Measurements from ENCODE around the gene GHRL. TPM values are rescaled to one million over a fixed set of nuclear protein-coding genes. Genes with fewer than 3 reads are reported as not detected.
A peak's percentile ranks its signal among the peaks of the same experiment; 100 is the strongest.

The GHRL gene
- total RNA-seq, 1 donor = under 0.01 TPM

DNA sequence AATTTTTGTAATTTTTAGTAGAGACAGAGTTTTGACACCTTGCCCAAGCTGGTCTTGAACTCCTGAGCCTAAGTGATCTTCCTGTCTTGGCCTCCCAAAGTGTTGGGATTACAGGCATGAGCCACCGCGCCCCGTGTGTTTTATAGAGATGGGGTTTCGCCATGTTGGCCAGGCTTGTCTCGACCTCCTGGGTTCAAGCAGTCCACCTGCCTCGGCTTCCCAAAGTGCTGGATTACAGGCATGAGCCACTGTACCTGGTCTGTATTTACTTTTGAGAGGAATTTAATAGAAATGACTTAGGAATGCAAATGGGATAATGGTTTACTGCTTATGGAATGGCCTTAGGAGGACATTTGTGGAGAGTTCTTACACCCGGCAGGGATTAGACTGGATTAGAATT is 33.7 kb downstream of the GHRL start:
- Histone ChIP-seq H3K4me3 (ENCODE audit: insufficient read depth, low read length) (no peak overlapping the region), H2AFZ (ENCODE audit: low read length) (no peak overlapping the region), H3K4me1 (ENCODE audit: insufficient read depth, low read length) (peaks cover 2% of the 10 kb centered on the region), H3K9me3 (ENCODE audit: low read depth, low read length) (no peaks in the 10 kb centered on the region), H3K27ac (ENCODE audit: low read depth, low read length) (no peak overlapping the region), H4K20me1 (ENCODE audit: insufficient read depth, low read length) (peaks cover 19% of the 10 kb centered on the region), H3K36me3 (ENCODE audit: insufficient read depth, low read length) (peaks cover 21% of the 10 kb centered on the region), H3K27me3 (ENCODE audit: insufficient read depth, low read length) (no peaks in the 10 kb centered on the region), H3K79me2 (ENCODE audit: insufficient read depth, low read length) (peaks cover 77% of the 10 kb centered on the region), H3K4me2 (ENCODE audit: insufficient read depth, low read length) (no peak overlapping the region)
- TF ChIP-seq, protein P1, sequence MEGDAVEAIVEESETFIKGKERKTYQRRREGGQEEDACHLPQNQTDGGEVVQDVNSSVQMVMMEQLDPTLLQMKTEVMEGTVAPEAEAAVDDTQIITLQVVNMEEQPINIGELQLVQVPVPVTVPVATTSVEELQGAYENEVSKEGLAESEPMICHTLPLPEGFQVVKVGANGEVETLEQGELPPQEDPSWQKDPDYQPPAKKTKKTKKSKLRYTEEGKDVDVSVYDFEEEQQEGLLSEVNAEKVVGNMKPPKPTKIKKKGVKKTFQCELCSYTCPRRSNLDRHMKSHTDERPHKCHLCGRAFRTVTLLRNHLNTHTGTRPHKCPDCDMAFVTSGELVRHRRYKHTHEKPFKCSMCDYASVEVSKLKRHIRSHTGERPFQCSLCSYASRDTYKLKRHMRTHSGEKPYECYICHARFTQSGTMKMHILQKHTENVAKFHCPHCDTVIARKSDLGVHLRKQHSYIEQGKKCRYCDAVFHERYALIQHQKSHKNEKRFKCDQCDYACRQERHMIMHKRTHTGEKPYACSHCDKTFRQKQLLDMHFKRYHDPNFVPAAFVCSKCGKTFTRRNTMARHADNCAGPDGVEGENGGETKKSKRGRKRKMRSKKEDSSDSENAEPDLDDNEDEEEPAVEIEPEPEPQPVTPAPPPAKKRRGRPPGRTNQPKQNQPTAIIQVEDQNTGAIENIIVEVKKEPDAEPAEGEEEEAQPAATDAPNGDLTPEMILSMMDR (IDR thresholded peaks at IDR 0.05; ENCODE audit: extremely low read depth, low read depth, low read length) = no peak
- DNase-seq (ENCODE audit: insufficient read length, low spot score, missing footprints) = no peak

DNA sequence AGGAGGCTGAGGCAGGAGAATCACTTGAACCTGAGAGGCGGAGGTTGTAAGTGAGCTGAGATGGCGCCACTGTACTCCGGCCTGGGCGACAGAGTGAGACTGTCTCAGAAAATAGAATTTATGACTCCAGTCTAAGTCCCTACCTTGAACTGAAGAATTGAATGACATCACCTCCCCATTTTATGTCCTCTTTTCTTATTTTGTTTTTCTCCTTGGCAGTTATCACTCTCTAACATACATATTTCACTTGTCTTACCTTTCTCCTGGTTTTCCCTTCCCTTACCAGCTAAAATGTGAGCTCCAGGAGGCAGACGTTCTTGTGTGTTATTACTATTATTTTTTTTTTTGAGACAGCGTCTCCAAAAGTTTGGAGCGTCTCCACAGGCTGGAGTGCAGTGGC is 36.9 kb downstream of the GHRL start:
- Histone ChIP-seq H3K36me3 (ENCODE audit: insufficient read depth, low read length) (peaks cover 24% of the 10 kb centered on the region), H3K79me2 (ENCODE audit: insufficient read depth, low read length) (peaks cover 79% of the 10 kb centered on the region), H3K4me2 (ENCODE audit: insufficient read depth, low read length) (no peak overlapping the region), H4K20me1 (ENCODE audit: insufficient read depth, low read length) (peaks cover 33% of the 10 kb centered on the region), H3K4me1 (ENCODE audit: insufficient read depth, low read length) (no peaks in the 10 kb centered on the region), H3K4me3 (ENCODE audit: insufficient read depth, low read length) (no peak overlapping the region), H3K9me3 (ENCODE audit: low read depth, low read length) (no peaks in the 10 kb centered on the region), H2AFZ (ENCODE audit: low read length) (no peak overlapping the region), H3K27me3 (ENCODE audit: insufficient read depth, low read length) (no peaks in the 10 kb centered on the region), H3K27ac (ENCODE audit: low read depth, low read length) (no peak overlapping the region)
- no peak for DNase-seq (ENCODE audit: insufficient read length, low spot score, missing footprints)
- TF ChIP-seq, protein P1 (IDR thresholded peaks at IDR 0.05; ENCODE audit: extremely low read depth, low read depth, low read length) = no peak

DNA sequence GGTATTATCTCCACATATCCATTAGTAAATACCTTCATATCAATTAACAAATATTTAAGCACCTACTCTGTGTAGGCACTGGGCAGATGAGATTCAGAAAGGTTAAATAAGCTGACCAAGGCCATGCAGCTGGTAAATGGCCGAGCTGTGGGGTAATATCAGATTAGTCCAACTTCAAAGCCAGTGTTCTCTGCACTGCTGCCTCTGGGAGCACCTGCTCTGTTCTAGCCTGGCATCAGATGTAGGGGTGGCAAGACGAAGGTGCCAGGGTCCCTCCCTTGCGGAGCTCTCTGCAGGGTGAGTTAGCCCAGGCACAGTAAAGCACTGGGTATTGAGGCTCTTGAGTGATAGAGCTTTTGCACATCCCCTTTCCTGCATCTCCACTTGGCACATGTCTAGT is 39.0 kb downstream of the GHRL start:
- no peak overlapping the region for H3K27ac ChIP-seq (ENCODE audit: low read depth, low read length)
- TF ChIP-seq, protein P1 (IDR thresholded peaks at IDR 0.05; ENCODE audit: extremely low read depth, low read depth, low read length) = no peak
- no peak overlapping the region for H3K4me3 ChIP-seq (ENCODE audit: insufficient read depth, low read length)
- peaks cover 46% of the 10 kb centered on the region for H4K20me1 ChIP-seq (ENCODE audit: insufficient read depth, low read length)
- H2AFZ ChIP-seq (ENCODE audit: low read length) = no peak overlapping the region
- H3K79me2 ChIP-seq (ENCODE audit: insufficient read depth, low read length) = peaks cover 82% of the 10 kb centered on the region
- no peak for DNase-seq (ENCODE audit: insufficient read length, low spot score, missing footprints)
- H3K36me3 ChIP-seq (ENCODE audit: insufficient read depth, low read length) = peaks cover 13% of the 10 kb centered on the region
- H3K9me3 ChIP-seq (ENCODE audit: low read depth, low read length) = no peaks in the 10 kb centered on the region
- H3K4me1 ChIP-seq (ENCODE audit: insufficient read depth, low read length) = peaks cover 10% of the 10 kb centered on the region
- no peak overlapping the region for H3K4me2 ChIP-seq (ENCODE audit: insufficient read depth, low read length)
- H3K27me3 ChIP-seq (ENCODE audit: insufficient read depth, low read length) = no peaks in the 10 kb centered on the region

GRCh38 chr3:10251006-10251405 is 41.7 kb downstream of the GHRL start:
- Histone ChIP-seq H3K4me2 (ENCODE audit: insufficient read depth, low read length) (peak overlapping the region; percentile 94), H3K9me3 (ENCODE audit: low read depth, low read length) (no peaks in the 10 kb centered on the region), H3K79me2 (ENCODE audit: insufficient read depth, low read length) (peaks cover 69% of the 10 kb centered on the region), H4K20me1 (ENCODE audit: insufficient read depth, low read length) (peaks cover 42% of the 10 kb centered on the region), H2AFZ (ENCODE audit: low read length) (no peak overlapping the region), H3K27ac (ENCODE audit: low read depth, low read length) (peak overlapping the region; percentile 14), H3K4me3 (ENCODE audit: insufficient read depth, low read length) (no peak overlapping the region), H3K36me3 (ENCODE audit: insufficient read depth, low read length) (peaks cover 8% of the 10 kb centered on the region), H3K4me1 (ENCODE audit: insufficient read depth, low read length) (peaks cover 15% of the 10 kb centered on the region), H3K27me3 (ENCODE audit: insufficient read depth, low read length) (no peaks in the 10 kb centered on the region)
- TF ChIP-seq, protein P1 (IDR thresholded peaks at IDR 0.05; ENCODE audit: extremely low read depth, low read depth, low read length) = no peak
- no peak for DNase-seq (ENCODE audit: insufficient read length, low spot score, missing footprints)
